CD4-positive, alpha-beta memory T cell (primary cell): ENCODE measurements around the gene MYL9. TPM values are rescaled to one million over a fixed set of nuclear protein-coding genes. Genes with fewer than 3 reads are reported as not detected.
A peak's percentile ranks its signal among the peaks of the same experiment; 100 is the strongest.

ENCODE experiments used
- CTCF ChIA-PET: fragments of 350-600 bp; sonication (Branson Sonifier 250); formaldehyde crosslinking; loops from one replicate; lab custom pipeline; 2021; ENCODE audit warnings: inconsistent platforms; ENCODE audit not compliant: partially characterized antibody; lab: Charles Lee
- POLR2A ChIA-PET: fragments of 350-600 bp; sonication (Branson Sonifier 250); formaldehyde crosslinking; loops from one replicate; lab custom pipeline; 2021; ENCODE audit not compliant: partially characterized antibody; lab: Charles Lee
- DNase-seq, 5 donors: peaks; one replicate each; pipeline versions ENCODE4 v3.0.0 to v3.0.0-alpha.2; 2020 to 2022; ENCODE audit warnings: mixed read lengths in 1 of 5
- H3K27ac ChIP-seq: one replicate; pipeline ENCODE4 v1.7.0; 2013; ENCODE audit warnings: low read depth, low read length
- H3K27me3 ChIP-seq: 2 replicates; pipeline ENCODE4 v1.7.0; 2013; ENCODE audit warnings: mild to moderate bottlenecking, low read length, moderate library complexity; ENCODE audit not compliant: insufficient read depth
- H3K36me3 ChIP-seq: 2 replicates; pipeline ENCODE4 v1.7.0; 2013; ENCODE audit warnings: mild to moderate bottlenecking, low read length, moderate library complexity; ENCODE audit not compliant: insufficient read depth
- H3K4me1 ChIP-seq: 2 replicates; pipeline ENCODE4 v1.7.0; 2013; ENCODE audit warnings: mild to moderate bottlenecking, low read length, moderate library complexity; ENCODE audit not compliant: insufficient read depth
- H3K4me3 ChIP-seq, 2 donors: one replicate each; pipeline ENCODE4 v1.7.0; 2013; ENCODE audit warnings: low read length in 2 of 2, mild to moderate bottlenecking in 1 of 2
- H3K9me3 ChIP-seq, 2 donors: one replicate each; pipeline ENCODE4 v1.7.0; 2013; ENCODE audit warnings: low read length in 2 of 2, control low read depth in 1 of 2; ENCODE audit not compliant: control insufficient read depth in 1 of 2
- H3K27ac Mint-ChIP-seq, 7 donors: one replicate each; pipeline ENCODE4 v1.8.0; 2020 to 2021; ENCODE audit warnings: mixed read lengths in 7 of 7, mild to moderate bottlenecking in 6 of 7, inconsistent platforms in 3 of 7, moderate library complexity in 3 of 7
- H3K27me3 Mint-ChIP-seq, 2 donors: one replicate each; pipeline ENCODE4 v1.8.0; 2020 to 2021; ENCODE audit warnings: mixed read lengths in 2 of 2
- H3K36me3 Mint-ChIP-seq, 2 donors: one replicate each; pipeline ENCODE4 v1.8.0; 2020 to 2021; ENCODE audit warnings: mixed read lengths in 2 of 2, inconsistent platforms in 1 of 2, mild to moderate bottlenecking in 1 of 2
- H3K4me1 Mint-ChIP-seq, 4 donors: one replicate each; pipeline ENCODE4 v1.8.0; 2020 to 2021; ENCODE audit warnings: mixed read lengths in 4 of 4, mild to moderate bottlenecking in 1 of 4
- H3K4me3 Mint-ChIP-seq, 8 donors: one replicate each; pipeline ENCODE4 v1.8.0; 2020 to 2021; ENCODE audit warnings: mixed read lengths in 8 of 8, mild to moderate bottlenecking in 7 of 8, moderate library complexity in 6 of 8, inconsistent platforms in 3 of 8
- H3K9me3 Mint-ChIP-seq, 8 donors: one replicate each; pipeline ENCODE4 v1.8.0; 2020 to 2021; ENCODE audit warnings: mixed read lengths in 8 of 8, mild to moderate bottlenecking in 5 of 8, inconsistent platforms in 3 of 8, moderate library complexity in 1 of 8
- intact Hi-C: fragments of 100-400 bp; cut with micrococcal nuclease; formaldehyde crosslinking; loops from one replicate; pipeline ENCODE4 v1.15.1; 2023
- polyA plus RNA-seq, 2 donors: library from polyadenylated mRNA; unstranded; fragments of 300-500 nt; fragmentation: Illumina TruSeq; gene quantifications; one replicate each; pipeline ENCODE4 v1.2.3, GENCODE V29; 2021
- total RNA-seq, 2 experiments: library from RNA; stranded (reverse); gene quantifications; one replicate each; pipeline ENCODE4 v1.2.3, GENCODE V29; 2021

Gene MYL9
- total and polyA plus RNA-seq, 4 experiments from 2014 or later, result not detected

GRCh38 chr20:36585410-36586125 is 44.2 kb downstream of the MYL9 start:
- Histone ChIP-seq H3K27me3 (no peaks in the 10 kb centered on the region), H3K27ac (no peak overlapping the region), H3K4me1 (peaks cover 16% of the 10 kb centered on the region), H3K9me3 (no peaks in the 10 kb centered on the region), H3K36me3 (peaks cover 5% of the 10 kb centered on the region), H3K4me3 (no peak overlapping the region)
- intact Hi-C loops, result no loop called here
- POLR2A ChIA-PET, result interaction anchor here (0.7 to 13.7 kb wide), 5 partner anchors 10 to 32 kb away, joined by 3 to 202 read pairs (median 4); partner anchors contain the start of genes RAB5IF and TGIF2
- Mint-ChIP-seq H3K36me3 (peaks cover 17 to 34% of the 10 kb centered on the region in 2 donors), H3K4me3 (no peak overlapping the region), H3K27ac (peak overlapping the region in 2 of 7 donors; percentile 7 to 22), H3K9me3 (no peaks in the 10 kb centered on the region), H3K27me3 (no peaks in the 10 kb centered on the region), H3K4me1 (peaks cover 12 to 30% (median 18%) of the 10 kb centered on the region in 4 donors)
- CTCF ChIA-PET, result interaction anchor here (2.1 to 13.2 kb wide), 2 partner anchors 9 to 10 kb away, joined by 9 to 132 read pairs; partner anchors contain the start of gene TGIF2
- DNase-seq, result no peak

DNA sequence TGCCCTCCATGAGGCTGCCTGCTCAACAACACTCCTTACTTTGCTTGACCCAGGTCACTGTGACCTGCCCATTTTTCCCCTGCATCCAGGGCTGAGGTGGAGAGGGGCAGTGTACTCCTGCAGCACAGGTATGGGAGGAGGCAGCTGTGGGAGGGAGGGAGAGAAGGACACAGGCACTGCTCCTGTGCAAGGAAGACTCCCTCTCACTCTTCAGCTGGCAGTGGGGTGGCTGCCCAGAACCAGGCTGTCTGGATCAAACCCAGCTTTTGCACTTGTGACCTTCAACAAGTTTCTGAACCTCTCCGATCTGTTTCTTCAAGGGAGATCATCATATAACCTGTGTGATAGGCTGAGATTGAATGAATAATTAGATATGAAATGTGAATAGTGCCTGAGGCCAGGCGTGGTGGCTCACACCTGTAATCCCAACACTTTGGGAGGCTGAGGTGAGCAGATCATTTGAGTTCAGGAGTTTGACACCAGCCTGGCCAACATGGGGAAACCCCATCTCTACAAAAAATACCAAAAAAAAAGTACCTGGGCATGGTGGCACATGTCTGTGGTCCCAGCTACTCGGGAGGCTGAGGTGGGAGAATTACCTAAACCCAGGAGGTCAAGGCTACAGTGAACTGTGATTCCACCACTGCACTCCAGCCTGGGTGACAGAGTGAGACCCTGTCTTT is 46.2 kb downstream of the MYL9 start:
- H3K27me3 ChIP-seq, result no peaks in the 10 kb centered on the region
- Mint-ChIP-seq H3K27me3 (no peaks in the 10 kb centered on the region), H3K4me3 (no peak overlapping the region), H3K27ac (peak overlapping the region; percentile 25 to 88 (median 68)), H3K9me3 (no peaks in the 10 kb centered on the region), H3K36me3 (peaks cover 12 to 39% of the 10 kb centered on the region in 2 donors), H3K4me1 (peaks cover 17 to 38% (median 24%) of the 10 kb centered on the region in 4 donors)
- no peak overlapping the region for H3K4me3 ChIP-seq
- H3K27ac ChIP-seq, result no peak overlapping the region
- POLR2A ChIA-PET, result interaction anchor here (1.0 to 13.7 kb wide), 4 partner anchors 7 to 159 kb away, joined by 4 to 202 read pairs (median 74); partner anchors contain the start of genes NDRG3, RAB5IF and TGIF2
- intact Hi-C loops, result no loop called here
- peaks cover 4% of the 10 kb centered on the region for H3K36me3 ChIP-seq
- no peaks in the 10 kb centered on the region for H3K9me3 ChIP-seq
- CTCF ChIA-PET, result interaction anchor here (0.7 to 13.2 kb wide), 5 partner anchors 12 to 167 kb away, joined by 3 to 132 read pairs (median 4); partner anchors contain the start of gene TGIF2
- DNase-seq, result no peak
- peaks cover 17% of the 10 kb centered on the region for H3K4me1 ChIP-seq

GRCh38 chr20:36591281-36591680 is 50.0 kb downstream of the MYL9 start:
- H3K9me3 Mint-ChIP-seq, result no peaks in the 10 kb centered on the region
- ChIA-PET CTCF (interaction anchor here (1.2 to 13.2 kb wide), 7 partner anchors 11 to 217 kb away, joined by 3 to 132 read pairs (median 5); partner anchors contain the start of genes RAB5IF and TGIF2), POLR2A (interaction anchor here (1.1 to 13.7 kb wide), 3 partner anchors 9 to 16 kb away, joined by 3 to 202 read pairs (median 142); partner anchors contain the start of genes RAB5IF and TGIF2)
- H3K36me3 Mint-ChIP-seq, result peaks cover 7 to 31% of the 10 kb centered on the region in 2 donors
- H3K27me3 Mint-ChIP-seq, result no peaks in the 10 kb centered on the region
- H3K27me3 ChIP-seq, result no peaks in the 10 kb centered on the region
- no peaks in the 10 kb centered on the region for H3K9me3 ChIP-seq
- DNase-seq, result no peak
- no peak overlapping the region for H3K4me3 Mint-ChIP-seq
- H3K27ac ChIP-seq, result peak overlapping the region; percentile 38
- no peak overlapping the region for H3K4me3 ChIP-seq
- peaks cover 4% of the 10 kb centered on the region for H3K36me3 ChIP-seq
- intact Hi-C loops, result no loop called here
- H3K27ac Mint-ChIP-seq, result peak overlapping the region; percentile 42 to 93 (median 85)
- H3K4me1 Mint-ChIP-seq, result peaks cover 32 to 67% (median 48%) of the 10 kb centered on the region in 4 donors
- peaks cover 49% of the 10 kb centered on the region for H3K4me1 ChIP-seq

DNA sequence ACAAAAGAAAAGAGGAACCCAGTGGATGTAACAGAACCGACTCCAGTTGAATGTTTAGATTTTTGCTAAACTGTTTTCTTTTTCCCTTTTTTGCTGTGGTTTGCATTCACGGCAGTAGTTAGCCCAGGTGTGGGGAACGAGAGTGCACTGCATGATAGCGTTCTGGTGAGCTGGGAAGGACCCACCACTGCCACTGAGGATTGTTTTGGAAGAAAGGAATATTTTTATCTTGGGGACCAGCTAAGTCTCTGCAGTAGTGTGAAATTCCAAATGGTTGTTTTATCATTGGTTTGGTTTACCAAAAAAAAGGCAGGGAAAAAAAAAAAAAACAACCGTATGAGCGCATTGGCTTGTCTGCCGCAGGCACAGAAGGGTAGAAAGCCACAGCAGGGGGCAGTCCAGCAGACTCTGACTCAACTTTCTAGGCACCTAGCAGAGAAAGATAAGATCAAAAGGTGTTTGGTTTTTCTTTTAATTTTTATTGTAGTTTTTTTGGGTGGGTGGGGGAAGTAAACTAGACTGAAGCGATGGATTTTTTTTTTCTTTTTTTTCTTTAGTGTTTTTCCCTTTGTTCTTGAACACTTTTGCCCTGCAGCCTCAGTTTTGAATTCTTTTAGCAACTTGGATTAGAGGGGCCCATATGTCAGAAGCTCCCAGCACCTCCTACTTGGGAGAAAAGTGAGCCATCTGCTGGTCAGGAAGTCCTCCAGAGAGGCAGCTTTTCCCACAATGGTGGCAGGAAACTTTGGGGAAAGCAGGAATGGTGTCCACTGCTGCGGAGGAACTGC is 50.7 kb downstream of the MYL9 start:
- CTCF ChIA-PET, result interaction anchor here (0.5 to 13.2 kb wide), 8 partner anchors 10 to 1093 kb away, joined by 3 to 132 read pairs (median 4); partner anchors contain the start of genes RAB5IF and TGIF2
- H3K36me3 Mint-ChIP-seq, result peaks cover 3 to 26% of the 10 kb centered on the region in 2 donors
- POLR2A ChIA-PET, result interaction anchor here (0.6 to 13.7 kb wide), 4 partner anchors 10 to 24 kb away, joined by 3 to 202 read pairs (median 72); partner anchors contain the start of genes RAB5IF and TGIF2

GRCh38 chr20:36593347-36593929 is 52.1 kb downstream of the MYL9 start:
- Histone ChIP-seq H3K4me3 (no peak overlapping the region), H3K27ac (peak overlapping the region; percentile 11), H3K27me3 (no peaks in the 10 kb centered on the region), H3K9me3 (no peaks in the 10 kb centered on the region), H3K4me1 (peaks cover 51% of the 10 kb centered on the region), H3K36me3 (peaks cover 4% of the 10 kb centered on the region)
- H3K4me3 Mint-ChIP-seq, result peak overlapping the region in 1 of 8 donors; percentile 43
- no peaks in the 10 kb centered on the region for H3K27me3 Mint-ChIP-seq
- ChIA-PET CTCF (interaction anchor here (1.8 to 13.2 kb wide), 8 partner anchors 8 to 215 kb away, joined by 4 to 132 read pairs (median 16); partner anchors contain the start of genes RAB5IF and TGIF2), POLR2A (interaction anchor here (1.9 to 13.7 kb wide), 3 partner anchors 12 to 50 kb away, joined by 6 to 202 read pairs (median 142); partner anchors contain the start of genes RAB5IF and TGIF2)
- intact Hi-C loops, result no loop called here
- peaks cover 29 to 57% (median 40%) of the 10 kb centered on the region in 4 donors for H3K4me1 Mint-ChIP-seq
- H3K36me3 Mint-ChIP-seq, result peaks cover 0 to 26% of the 10 kb centered on the region in 2 donors
- peak overlapping the region; percentile 47 to 94 (median 87) for H3K27ac Mint-ChIP-seq
- no peak for DNase-seq
- no peaks in the 10 kb centered on the region for H3K9me3 Mint-ChIP-seq

More for the DNA sequence above, 50.7 kb downstream of the MYL9 start:
- H3K4me1 ChIP-seq, result peaks cover 51% of the 10 kb centered on the region
- H3K36me3 ChIP-seq, result peaks cover 4% of the 10 kb centered on the region
- Mint-ChIP-seq H3K27me3 (no peaks in the 10 kb centered on the region), H3K27ac (peak overlapping the region; percentile 77 to 93 (median 86)), H3K4me1 (peaks cover 29 to 64% (median 44%) of the 10 kb centered on the region in 4 donors), H3K9me3 (no peaks in the 10 kb centered on the region), H3K4me3 (peak overlapping the region in 7 of 8 donors; percentile 26 to 77 (median 57))
- intact Hi-C loops, result loop anchor here (1.0 kb wide), 1 partner anchor 19 kb away; the partner anchor contains the start of gene TGIF2
- H3K9me3 ChIP-seq, result no peaks in the 10 kb centered on the region
- no peaks in the 10 kb centered on the region for H3K27me3 ChIP-seq
- H3K4me3 ChIP-seq, result no peak overlapping the region
- peak; percentile 51 to 87 (median 63) for DNase-seq
- peak overlapping the region; percentile 38 for H3K27ac ChIP-seq

DNA sequence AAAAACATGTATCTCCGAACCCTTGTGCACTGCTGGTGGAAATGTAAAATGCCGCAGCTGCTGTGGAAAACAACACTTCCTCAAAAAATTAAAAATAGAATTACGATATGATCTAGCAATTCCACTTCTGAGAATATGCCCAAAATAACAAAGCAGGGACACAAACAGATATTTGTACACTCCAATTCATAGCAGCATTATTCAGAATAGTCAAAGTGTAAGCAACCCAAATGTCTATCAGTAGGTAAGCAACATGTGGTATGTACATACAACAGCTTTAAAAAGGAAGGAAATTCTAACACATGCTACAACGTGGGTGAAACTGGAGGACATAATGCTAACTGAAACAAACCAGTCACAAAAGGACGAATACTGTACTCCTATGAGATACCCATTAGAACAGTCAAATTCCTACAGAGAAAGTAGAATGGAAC is 58.6 kb downstream of the MYL9 start:
- no peak for DNase-seq
- Histone ChIP-seq H3K27me3 (no peaks in the 10 kb centered on the region), H3K4me3 (no peak overlapping the region), H3K4me1 (peaks cover 22% of the 10 kb centered on the region), H3K27ac (no peak overlapping the region), H3K9me3 (no peaks in the 10 kb centered on the region), H3K36me3 (no peaks in the 10 kb centered on the region)
- no peaks in the 10 kb centered on the region for H3K36me3 Mint-ChIP-seq
- intact Hi-C loops, result no loop called here
- no peaks in the 10 kb centered on the region for H3K9me3 Mint-ChIP-seq
- POLR2A ChIA-PET, result interaction anchor here (1.2 kb wide), 1 partner anchor 10 kb away, joined by 3 read pairs; no protein-coding TSS in a partner anchor
- no peaks in the 10 kb centered on the region for H3K27me3 Mint-ChIP-seq
- no peak overlapping the region for H3K4me3 Mint-ChIP-seq
- peak overlapping the region in 2 of 7 donors; percentile 24 to 48 for H3K27ac Mint-ChIP-seq
- CTCF ChIA-PET, result no interaction called here
- H3K4me1 Mint-ChIP-seq, result peaks cover 17 to 26% (median 21%) of the 10 kb centered on the region in 4 donors
